ENCODE results near the gene TLK2. TPM values are rescaled to one million over a fixed set of nuclear protein-coding genes. Genes with fewer than 3 reads are reported as not detected.

Gene TLK2
- total RNA-seq, 5 donors from 2014 or later (not counting 1 experiment from before 2014, with no cell fraction given), result 46.8 to 82.2 (median 54.7) TPM

DNA sequence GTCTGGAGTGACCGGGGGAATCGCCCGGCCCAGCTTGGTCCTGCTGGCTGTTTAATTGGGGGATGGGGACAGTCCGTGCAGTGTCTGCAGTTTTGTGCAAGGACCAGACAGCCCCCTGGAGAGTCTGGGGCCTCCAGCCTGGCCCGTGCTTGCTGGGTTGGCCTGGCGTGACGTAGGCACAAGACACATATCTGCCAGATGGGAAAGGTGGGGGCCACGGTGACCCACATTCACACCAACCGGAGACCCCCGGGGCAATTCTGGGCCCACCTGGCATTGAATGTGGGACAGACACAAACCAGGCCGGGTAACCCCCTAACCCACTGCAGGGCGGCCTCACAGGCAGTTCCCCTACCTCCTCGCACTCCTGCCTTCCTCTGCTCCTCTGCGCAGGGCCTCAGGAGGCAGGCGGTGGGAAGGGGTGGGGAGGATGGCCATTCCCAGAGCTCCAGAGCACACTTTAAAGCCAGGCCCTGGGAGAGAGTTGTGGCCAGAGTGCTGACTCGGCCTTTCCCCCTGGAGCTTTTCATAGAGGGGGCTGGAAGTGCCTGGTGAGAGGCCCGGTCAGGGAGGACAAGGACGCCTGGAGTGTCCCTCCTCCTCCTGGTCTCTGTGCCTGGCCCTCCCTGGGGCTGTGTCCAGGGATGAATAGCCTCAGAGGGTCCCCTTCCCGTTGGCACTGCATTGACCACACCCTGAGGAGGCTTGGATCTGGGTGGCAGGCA lies 150.4 kb downstream of the TLK2 start:
- CTCF ChIA-PET, result interaction anchor here in 1 of 2 donors (0.6 kb wide), 1 partner anchor 8 kb away, joined by 3 read pairs; no protein-coding TSS in a partner anchor
- H3K36me3 ChIP-seq (ENCODE audit: control insufficient read depth in 2 of 2, extremely low read depth in 1 of 2, insufficient read depth in 1 of 2, low read length in 1 of 2), result no peaks in the 10 kb centered on the region
- peaks cover 6 to 34% of the 10 kb centered on the region in 2 donors for H3K27me3 Mint-ChIP-seq
- DNase-seq, result no peak
- H3K4me3 Mint-ChIP-seq, result peak overlapping the region; percentile 80 to 89 (median 83)
- peak overlapping the region in 1 of 2 donors; percentile 89 for H3K4me3 ChIP-seq (ENCODE audit: control insufficient read depth in 1 of 2, extremely low read depth in 1 of 2, low read length in 1 of 2)
- no peaks in the 10 kb centered on the region for H3K36me3 Mint-ChIP-seq
- H3K4me1 ChIP-seq (ENCODE audit: control insufficient read depth in 1 of 2, extremely low read depth in 1 of 2, insufficient read depth in 2 of 2, low read length in 2 of 2), result peaks cover 0 to 27% of the 10 kb centered on the region in 2 experiments
- POLR2A ChIA-PET, result no interaction called here
- H3K9me3 ChIP-seq, result no peaks in the 10 kb centered on the region
- peaks cover 6 to 18% (median 16%) of the 10 kb centered on the region in 3 donors for H3K4me1 Mint-ChIP-seq
- no peaks in the 10 kb centered on the region for H3K9me3 Mint-ChIP-seq
- 64% methylated on average over 8 of the region's 19 CpGs for WGBS (ENCODE audit: insufficient coverage)
- H3K27ac Mint-ChIP-seq, result no peak overlapping the region
- no peak overlapping the region for H3K27ac ChIP-seq (ENCODE audit: low read length)
- ATAC-seq (replicated peaks in 1 of 4), result no peak
- peaks cover 0 to 67% of the 10 kb centered on the region in 2 experiments for H3K27me3 ChIP-seq (replicated peaks in 1 of 2; ENCODE audit: control insufficient read depth in 2 of 2, extremely low read depth in 1 of 2, insufficient read depth in 2 of 2, low read length in 1 of 2)

DNA sequence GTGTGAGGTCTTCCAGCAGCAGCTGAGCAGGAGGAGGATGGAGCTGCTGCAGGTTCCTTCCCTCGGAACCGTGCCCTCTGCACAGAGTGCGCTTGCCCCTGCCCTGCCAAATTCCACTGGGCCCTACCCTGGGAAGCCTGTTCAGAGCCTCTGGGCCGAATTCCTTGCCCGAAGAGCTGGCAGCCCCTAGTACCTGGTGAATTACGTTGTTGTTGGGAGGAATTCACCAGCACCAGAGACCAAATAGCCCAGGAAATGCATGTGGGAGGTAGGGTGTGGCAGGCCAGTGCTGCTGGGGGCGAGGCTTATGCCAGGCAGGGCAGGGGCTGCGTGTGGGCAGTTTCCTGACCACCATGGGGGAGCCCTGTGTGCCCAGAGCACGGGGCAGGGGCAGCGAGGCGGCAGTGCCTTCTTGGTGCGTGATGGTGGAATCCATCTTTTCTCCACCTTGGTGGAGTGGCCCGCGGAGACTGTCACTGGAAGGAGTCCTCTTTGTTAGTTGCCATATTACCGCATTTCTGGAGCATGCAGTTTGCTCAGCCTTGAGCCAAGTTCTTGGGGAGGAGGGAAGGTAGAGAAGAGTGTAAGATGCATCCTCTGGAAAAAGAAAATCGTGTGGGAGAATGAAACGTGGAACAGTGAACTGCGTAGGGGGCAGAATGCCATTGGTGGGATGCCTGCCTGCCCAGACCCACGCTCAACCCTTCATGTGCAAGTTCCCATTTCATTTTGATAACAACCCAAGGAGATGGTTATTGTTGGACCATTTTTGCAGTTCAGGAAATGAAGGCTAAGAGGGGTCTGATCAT lies 151.1 kb downstream of the TLK2 start:
- Mint-ChIP-seq H3K4me3 (peak overlapping the region in 1 of 3 donors; percentile 13), H3K4me1 (peaks cover 6 to 18% (median 16%) of the 10 kb centered on the region in 3 donors), H3K27ac (no peak overlapping the region), H3K36me3 (no peaks in the 10 kb centered on the region), H3K27me3 (peaks cover 6 to 34% of the 10 kb centered on the region in 2 donors), H3K9me3 (no peaks in the 10 kb centered on the region)
- POLR2A ChIA-PET, result interaction anchor here in 1 of 2 donors (0.5 kb wide), 1 partner anchor 34 kb away, joined by 3 read pairs; no protein-coding TSS in a partner anchor
- Histone ChIP-seq H3K4me1 (ENCODE audit: control insufficient read depth in 1 of 2, extremely low read depth in 1 of 2, insufficient read depth in 2 of 2, low read length in 2 of 2) (peaks cover 0 to 27% of the 10 kb centered on the region in 2 experiments), H3K4me3 (ENCODE audit: control insufficient read depth in 1 of 2, extremely low read depth in 1 of 2, low read length in 1 of 2) (no peak overlapping the region), H3K27me3 (replicated peaks in 1 of 2; ENCODE audit: control insufficient read depth in 2 of 2, extremely low read depth in 1 of 2, insufficient read depth in 2 of 2, low read length in 1 of 2) (peaks cover 0 to 67% of the 10 kb centered on the region in 2 experiments), H3K9me3 (no peaks in the 10 kb centered on the region), H3K27ac (ENCODE audit: low read length) (no peak overlapping the region), H3K36me3 (ENCODE audit: control insufficient read depth in 2 of 2, extremely low read depth in 1 of 2, insufficient read depth in 1 of 2, low read length in 1 of 2) (no peaks in the 10 kb centered on the region)
- CTCF ChIA-PET, result no interaction called here
- ATAC-seq (replicated peaks in 1 of 4) (no peak), DNase-seq (no peak)
- WGBS (ENCODE audit: insufficient coverage), result 83% methylated on average over 7 of the region's 19 CpGs

DNA sequence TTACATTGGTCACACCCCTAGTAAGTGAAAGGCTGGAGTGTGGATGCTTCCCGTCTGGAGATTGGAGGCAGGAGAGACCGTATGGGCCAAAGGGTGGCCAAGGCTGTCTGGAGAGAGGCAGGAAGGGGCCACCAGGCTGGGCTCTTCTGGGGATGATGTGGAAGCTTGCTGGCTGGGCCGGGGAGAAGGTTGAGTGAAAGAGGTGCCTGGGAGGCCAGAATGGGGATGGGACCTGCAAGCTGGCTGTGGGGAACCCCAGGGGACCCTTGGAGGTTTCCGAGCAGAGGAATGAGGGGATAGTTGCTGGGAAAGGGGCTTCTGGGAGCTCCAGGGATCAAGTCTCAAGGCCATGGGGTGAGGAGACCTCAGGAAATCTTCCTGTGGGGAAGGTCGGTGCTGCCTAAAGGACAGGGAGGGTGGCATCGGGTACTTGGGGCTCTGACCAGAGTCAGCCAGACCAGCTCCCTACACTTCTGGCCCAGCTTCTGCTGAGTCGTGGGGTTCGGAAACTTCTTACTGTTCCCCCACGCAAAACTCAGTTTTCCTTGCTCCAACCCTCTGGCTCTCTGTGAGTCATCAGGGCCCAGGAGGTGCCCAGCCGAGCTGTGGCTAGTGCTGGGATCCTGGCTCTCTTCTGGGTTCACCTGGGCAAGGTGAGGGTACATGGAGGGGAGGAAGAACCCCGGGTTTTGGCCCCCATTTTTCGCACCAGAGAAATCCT lies 151.9 kb downstream of the TLK2 start:
- no peak overlapping the region for H3K27ac Mint-ChIP-seq
- CTCF ChIA-PET, result no interaction called here

DNA sequence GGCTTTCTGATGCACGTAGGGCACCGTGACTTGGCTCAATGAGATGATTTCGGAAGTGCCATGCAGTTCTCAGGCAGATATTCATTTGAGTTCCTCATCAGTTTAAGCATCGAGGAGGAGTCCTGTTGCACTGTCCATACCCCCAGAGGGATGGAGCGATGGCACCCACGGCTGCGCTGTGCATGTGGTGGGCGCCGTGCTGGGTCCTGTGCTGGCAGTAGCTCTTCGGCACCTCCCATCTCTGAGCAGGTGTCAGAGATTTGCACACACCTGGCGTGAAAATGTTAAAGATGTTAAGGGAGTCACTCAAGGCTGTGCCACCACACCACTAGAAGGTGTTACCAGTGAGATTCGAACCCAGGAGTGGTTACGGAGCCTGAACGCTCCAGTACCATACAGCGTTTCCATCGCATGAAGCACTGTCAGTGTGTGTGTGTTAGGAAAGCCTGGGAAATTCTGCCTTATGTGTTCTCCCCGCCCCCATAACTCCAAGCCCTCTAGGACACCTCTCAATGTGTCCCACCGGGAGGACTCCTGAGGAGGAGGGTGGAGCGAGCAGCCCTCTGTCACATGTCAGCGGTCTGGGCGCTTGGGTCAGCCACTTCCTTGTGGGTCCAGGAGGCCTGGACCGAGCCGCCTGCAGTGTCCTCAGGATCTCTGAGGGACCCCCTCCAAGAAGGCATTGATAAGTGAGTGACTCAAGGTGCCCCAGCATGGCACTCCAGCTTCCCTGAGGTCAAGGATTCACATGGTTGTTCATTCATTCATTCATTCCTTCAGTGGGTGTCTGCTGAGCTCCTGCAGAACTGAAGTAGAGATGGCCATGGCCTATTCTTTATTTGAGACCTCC lies 152.7 kb downstream of the TLK2 start:
- peaks cover 6 to 18% (median 17%) of the 10 kb centered on the region in 3 donors for H3K4me1 Mint-ChIP-seq
- peaks cover 6 to 30% of the 10 kb centered on the region in 2 donors for H3K27me3 Mint-ChIP-seq
- 88% methylated on average over 14 of the region's 23 CpGs for whole genome bisulfite sequencing (ENCODE audit: insufficient coverage)
- ChIA-PET CTCF (no interaction called here), POLR2A (no interaction called here)
- Histone ChIP-seq H3K4me1 (ENCODE audit: control insufficient read depth in 1 of 2, extremely low read depth in 1 of 2, insufficient read depth in 2 of 2, low read length in 2 of 2) (peaks cover 0 to 23% of the 10 kb centered on the region in 2 experiments), H3K4me3 (ENCODE audit: control insufficient read depth in 1 of 2, extremely low read depth in 1 of 2, low read length in 1 of 2) (no peak overlapping the region), H3K9me3 (no peaks in the 10 kb centered on the region), H3K27ac (ENCODE audit: low read length) (no peak overlapping the region), H3K36me3 (ENCODE audit: control insufficient read depth in 2 of 2, extremely low read depth in 1 of 2, insufficient read depth in 1 of 2, low read length in 1 of 2) (no peaks in the 10 kb centered on the region), H3K27me3 (replicated peaks in 1 of 2; ENCODE audit: control insufficient read depth in 2 of 2, extremely low read depth in 1 of 2, insufficient read depth in 2 of 2, low read length in 1 of 2) (peaks cover 0 to 58% of the 10 kb centered on the region in 2 experiments)
- DNase-seq (no peak), ATAC-seq (replicated peaks in 1 of 4) (no peak)
- H3K36me3 Mint-ChIP-seq, result no peaks in the 10 kb centered on the region
- no peak overlapping the region for H3K27ac Mint-ChIP-seq
- H3K9me3 Mint-ChIP-seq, result no peaks in the 10 kb centered on the region
- no peak overlapping the region for H3K4me3 Mint-ChIP-seq

More for the DNA sequence above, 151.9 kb downstream of the TLK2 start:
- WGBS (ENCODE audit: insufficient coverage), result 82% methylated on average over 10 of the region's 12 CpGs
- H3K9me3 Mint-ChIP-seq, result no peaks in the 10 kb centered on the region
- ATAC-seq (replicated peaks in 1 of 4) (no peak), DNase-seq (no peak)
- no peak overlapping the region for H3K4me3 ChIP-seq (ENCODE audit: control insufficient read depth in 1 of 2, extremely low read depth in 1 of 2, low read length in 1 of 2)
- H3K36me3 Mint-ChIP-seq, result no peaks in the 10 kb centered on the region
- no peaks in the 10 kb centered on the region for H3K9me3 ChIP-seq
- H3K27me3 Mint-ChIP-seq, result peaks cover 6 to 34% of the 10 kb centered on the region in 2 donors
- peaks cover 0 to 24% of the 10 kb centered on the region in 2 experiments for H3K4me1 ChIP-seq (ENCODE audit: control insufficient read depth in 1 of 2, extremely low read depth in 1 of 2, insufficient read depth in 2 of 2, low read length in 2 of 2)
- H3K27me3 ChIP-seq (replicated peaks in 1 of 2; ENCODE audit: control insufficient read depth in 2 of 2, extremely low read depth in 1 of 2, insufficient read depth in 2 of 2, low read length in 1 of 2), result peaks cover 0 to 64% of the 10 kb centered on the region in 2 experiments
- POLR2A ChIA-PET, result interaction anchor here in 1 of 2 donors (0.5 kb wide), 1 partner anchor 35 kb away, joined by 3 read pairs; no protein-coding TSS in a partner anchor
- no peaks in the 10 kb centered on the region for H3K36me3 ChIP-seq (ENCODE audit: control insufficient read depth in 2 of 2, extremely low read depth in 1 of 2, insufficient read depth in 1 of 2, low read length in 1 of 2)
- H3K27ac ChIP-seq (ENCODE audit: low read length), result no peak overlapping the region
- H3K4me3 Mint-ChIP-seq, result no peak overlapping the region
- peaks cover 6 to 18% (median 18%) of the 10 kb centered on the region in 3 donors for H3K4me1 Mint-ChIP-seq

DNA sequence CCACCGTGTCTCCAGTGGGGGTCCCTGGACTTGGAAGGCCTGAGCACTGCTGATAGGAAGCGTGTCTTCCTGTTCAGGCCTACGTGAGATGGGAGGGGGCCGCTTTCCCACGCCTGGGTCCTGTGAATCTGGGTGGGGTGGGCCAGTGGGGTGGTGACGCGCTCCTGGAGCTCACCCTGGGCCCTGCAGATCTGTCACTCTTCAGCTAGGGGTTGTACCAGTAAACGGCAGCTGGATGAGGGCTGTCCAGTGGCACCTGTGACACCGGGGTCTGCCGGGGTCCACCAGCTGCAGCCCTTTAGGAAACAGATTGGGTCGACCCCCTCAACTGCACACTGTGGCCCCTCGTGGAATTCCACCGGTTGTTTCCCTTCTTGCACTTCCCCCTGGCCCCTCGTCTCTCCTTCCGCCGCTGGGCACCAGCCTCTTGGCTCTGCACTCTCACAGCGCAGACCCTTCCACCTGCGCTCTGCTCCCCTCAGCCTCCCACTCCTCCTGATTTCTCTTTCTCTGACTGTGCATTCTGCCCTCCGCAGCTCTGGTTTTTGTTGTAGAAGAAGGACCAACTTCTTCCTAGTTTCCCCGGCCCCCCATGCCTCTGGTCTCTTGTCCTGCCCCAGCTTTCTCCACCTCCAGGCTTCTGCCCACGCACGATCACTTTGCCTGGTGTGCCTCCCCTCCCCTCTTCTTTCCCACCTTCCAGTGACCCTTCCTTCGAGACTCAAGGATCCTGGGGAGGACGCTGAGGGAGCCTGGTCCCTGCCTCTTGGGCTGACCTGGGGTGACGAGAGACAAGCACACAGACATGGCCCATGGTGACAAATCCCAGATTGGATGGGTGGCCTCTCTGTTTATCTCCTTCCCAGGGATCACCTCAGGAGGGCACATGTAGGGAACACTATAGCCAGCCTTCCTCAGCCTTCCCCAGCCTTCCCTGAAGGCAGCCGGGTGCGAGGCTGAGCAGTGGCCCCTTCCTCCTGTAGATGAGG lies 153.6 kb downstream of the TLK2 start:
- Mint-ChIP-seq H3K27me3 (peaks cover 6 to 25% of the 10 kb centered on the region in 2 donors), H3K9me3 (no peaks in the 10 kb centered on the region), H3K4me3 (no peak overlapping the region), H3K27ac (peak overlapping the region in 1 of 2 donors; percentile 43), H3K4me1 (peaks cover 6 to 12% (median 11%) of the 10 kb centered on the region in 3 donors), H3K36me3 (no peaks in the 10 kb centered on the region)
- H3K27ac ChIP-seq (ENCODE audit: low read length), result no peak overlapping the region
- 59% methylated on average over 17 of the region's 27 CpGs for WGBS (ENCODE audit: insufficient coverage)
- H3K36me3 ChIP-seq (ENCODE audit: control insufficient read depth in 2 of 2, extremely low read depth in 1 of 2, insufficient read depth in 1 of 2, low read length in 1 of 2), result no peaks in the 10 kb centered on the region
- ATAC-seq (replicated peaks in 1 of 4), result no peak
- no peaks in the 10 kb centered on the region for H3K9me3 ChIP-seq
- ChIA-PET CTCF (no interaction called here), POLR2A (no interaction called here)
- no peak for DNase-seq
- H3K4me3 ChIP-seq (ENCODE audit: control insufficient read depth in 1 of 2, extremely low read depth in 1 of 2, low read length in 1 of 2), result no peak overlapping the region
- peaks cover 0 to 18% of the 10 kb centered on the region in 2 experiments for H3K4me1 ChIP-seq (ENCODE audit: control insufficient read depth in 1 of 2, extremely low read depth in 1 of 2, insufficient read depth in 2 of 2, low read length in 2 of 2)
- H3K27me3 ChIP-seq (replicated peaks in 1 of 2; ENCODE audit: control insufficient read depth in 2 of 2, extremely low read depth in 1 of 2, insufficient read depth in 2 of 2, low read length in 1 of 2), result peaks cover 0 to 49% of the 10 kb centered on the region in 2 experiments

Measured in T-cell (primary cell).